Esophagus squamous epithelium (tissue), 5 donors: ENCODE results near the gene LEF1. TPM values are rescaled to one million over a fixed set of nuclear protein-coding genes. Genes with fewer than 3 reads are reported as not detected.

Experiments
- DNase-seq: peaks from one replicate; lab custom pipeline; 2025; lab: John Stamatoyannopoulos, UW
- H3K27ac ChIP-seq, 4 donors: fragments of 200-600 bp; sonication (generic); one replicate each; pipeline ENCODE4 v1.5.1; 2016 to 2019; ENCODE audit warnings: mild to moderate bottlenecking in 1 of 4
- H3K27me3 ChIP-seq, 4 donors: fragments of 200-600 bp; sonication (generic); 1 replicate in 3 of 4; 2 replicates in 1 of 4; pipeline versions ENCODE4 v1.5.1 to v1.6.0; 2017 to 2021; ENCODE audit warnings: antibody characterized with exemption in 1 of 4
- H3K36me3 ChIP-seq, 3 donors: fragments of 200-600 bp; sonication (generic); one replicate each; pipeline ENCODE4 v1.5.1; 2016 to 2019
- H3K4me1 ChIP-seq, 3 donors: fragments of 200-600 bp; sonication (generic); one replicate each; pipeline ENCODE4 v1.5.1; 2017 to 2019
- H3K4me3 ChIP-seq, 4 donors: fragments of 200-600 bp; sonication (generic); 1 replicate in 3 of 4; 2 replicates in 1 of 4; pipeline ENCODE4 v1.5.1; 2016 to 2019; ENCODE audit warnings: mild to moderate bottlenecking in 2 of 4, moderate library complexity in 1 of 4
- H3K9me3 ChIP-seq, 3 donors: fragments of 200-600 bp; sonication (generic); one replicate each; pipeline ENCODE4 v1.5.1; 2016 to 2019
- CTCF ChIP-seq, 6 experiments: fragments of 450-650 bp in 4 of 6; fragments of 200-600 bp in 2 of 6; sonication (generic) in 2 of 6; IDR thresholded peaks; one replicate each; pipeline ENCODE4 v1.5.1; 2016 to 2019; ENCODE audit warnings: antibody characterized with exemption in 6 of 6, mild to moderate bottlenecking in 4 of 6, moderate library complexity in 4 of 6
- POLR2A ChIP-seq, 4 donors: fragments of 450-650 bp; IDR thresholded peaks; one replicate each; pipeline ENCODE4 v1.6.1; 2017; ENCODE audit warnings: antibody characterized with exemption in 4 of 4, mild to moderate bottlenecking in 4 of 4, moderate library complexity in 3 of 4
- WGBS, 2 donors: methylation state at CpG; one replicate each; pipeline ENCODE4 v1.1.5; 2018; 5-methylcytosine and 5-hydroxymethylcytosine counted together
- intact Hi-C: fragments of 100-400 bp; cut with DNase I; formaldehyde crosslinking; loops from one replicate; pipeline ENCODE4 v1.15.0; 2022
- total RNA-seq, 4 donors: library from RNA; depleted of rRNA; stranded (reverse); fragments of >200 nt; gene quantifications; one replicate each; pipeline ENCODE4 v1.1.0, GENCODE V29; 2016
- donor health status: DM: yes; HTN: yes; CAD: no.

LEF1 gene
- total RNA-seq, 4 donors from 2014 or later = 8.0 to 13.9 (median 10.1) TPM

DNA sequence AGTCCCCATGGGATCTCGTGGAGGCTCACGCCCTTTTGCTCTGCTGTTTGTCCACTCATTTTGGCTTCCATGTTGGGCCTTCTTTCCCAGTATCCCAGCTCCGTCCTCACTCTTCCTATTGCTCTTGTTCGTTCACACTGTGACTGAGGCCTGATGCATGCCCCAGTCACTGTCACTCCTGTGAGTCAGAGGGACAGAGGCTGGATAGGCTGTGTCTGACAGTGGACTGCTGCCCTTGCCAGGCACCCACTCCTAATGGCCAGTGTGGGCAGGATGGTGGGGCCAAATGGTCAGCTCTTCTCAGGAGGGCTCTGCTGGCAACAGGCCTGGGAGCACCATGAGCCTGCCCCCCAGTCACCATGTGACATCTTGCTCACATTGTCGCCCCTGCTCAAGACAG, 139.0 kb downstream of the LEF1 start:
- H3K27ac ChIP-seq = no peak overlapping the region
- no peaks in the 10 kb centered on the region for H3K27me3 ChIP-seq
- no peaks in the 10 kb centered on the region for H3K9me3 ChIP-seq
- peaks cover 4 to 91% (median 5%) of the 10 kb centered on the region in 3 donors for H3K36me3 ChIP-seq
- no peak for TF ChIP-seq POLR2A (IDR thresholded peaks at IDR 0.05)
- no peak for TF ChIP-seq CTCF (IDR thresholded peaks at IDR 0.05)
- no peaks in the 10 kb centered on the region for H3K4me1 ChIP-seq
- intact Hi-C loops = no loop called here
- WGBS, 2 donors = 83 to 88% methylated on average over 5 of the region's 5 CpGs
- no peak overlapping the region for H3K4me3 ChIP-seq
- DNase-seq = no peak

DNA sequence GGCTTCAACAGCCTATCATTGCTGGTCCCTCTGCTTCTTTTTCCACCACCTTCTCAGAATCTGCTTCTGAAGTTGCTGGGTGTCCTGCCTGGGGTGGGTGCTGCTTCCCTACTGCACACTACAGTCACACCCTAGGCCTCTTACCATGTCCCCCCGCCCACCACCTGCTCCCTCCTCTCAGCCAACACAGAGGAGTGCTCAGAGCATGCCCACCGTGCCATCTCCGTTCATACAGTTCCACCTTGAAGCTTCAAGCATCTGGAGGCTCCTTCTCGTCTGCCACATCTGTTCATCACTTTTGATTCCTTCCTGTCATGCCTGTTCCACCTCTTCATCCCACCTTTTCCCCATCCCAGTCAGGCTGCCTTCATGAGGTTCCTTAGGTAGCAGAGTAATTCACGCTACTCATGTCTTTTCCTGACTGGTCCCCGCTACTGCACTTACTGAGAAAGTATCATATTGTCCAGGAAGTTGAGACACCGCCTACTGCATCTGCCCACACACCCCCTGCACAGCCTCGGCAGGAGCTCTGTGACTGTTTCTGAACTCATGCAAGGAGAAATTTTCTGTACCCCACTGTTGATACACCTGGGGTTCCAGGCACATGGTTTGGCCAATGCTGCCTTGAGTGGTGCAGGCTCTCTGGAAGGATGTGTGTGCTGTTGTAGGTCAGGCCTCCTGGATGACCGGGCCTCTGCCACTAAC, 139.6 kb downstream of the LEF1 start:
- DNase-seq = no peak
- intact Hi-C loops = no loop called here
- H3K27ac ChIP-seq = no peak overlapping the region
- H3K4me3 ChIP-seq = no peak overlapping the region
- H3K9me3 ChIP-seq = no peaks in the 10 kb centered on the region
- no peak for TF ChIP-seq CTCF (IDR thresholded peaks at IDR 0.05)
- no peak for TF ChIP-seq POLR2A (IDR thresholded peaks at IDR 0.05)
- H3K27me3 ChIP-seq = no peaks in the 10 kb centered on the region
- WGBS, 2 donors = 80 to 83% methylated on average over 8 to 9 of the region's 9 CpGs
- no peaks in the 10 kb centered on the region for H3K4me1 ChIP-seq
- peaks cover 4 to 91% (median 5%) of the 10 kb centered on the region in 3 donors for H3K36me3 ChIP-seq

DNA sequence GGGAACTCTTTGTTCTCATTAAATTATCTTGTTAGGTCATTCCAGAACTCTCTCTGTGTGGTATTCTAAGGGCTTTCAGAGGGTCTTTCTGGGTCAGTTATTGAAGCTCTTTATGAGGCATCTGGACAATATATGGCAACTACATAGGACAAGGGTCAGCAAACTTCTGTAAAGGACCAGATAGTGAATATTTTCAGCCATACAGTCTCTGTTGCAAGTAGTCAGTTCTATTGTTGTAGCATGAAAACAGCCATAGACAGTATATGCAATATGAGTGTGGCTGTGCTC, 143.9 kb downstream of the LEF1 start:
- TF ChIP-seq POLR2A (IDR thresholded peaks at IDR 0.05) (no peak), CTCF (IDR thresholded peaks at IDR 0.05) (no peak)
- no peak overlapping the region for H3K27ac ChIP-seq
- H3K9me3 ChIP-seq = no peaks in the 10 kb centered on the region
- no peaks in the 10 kb centered on the region for H3K4me1 ChIP-seq
- H3K27me3 ChIP-seq = no peaks in the 10 kb centered on the region
- intact Hi-C loops = no loop called here
- H3K36me3 ChIP-seq = peaks cover 4 to 99% (median 5%) of the 10 kb centered on the region in 3 donors
- no peak overlapping the region for H3K4me3 ChIP-seq
- DNase-seq = no peak

GRCh38 chr4:108024085-108024877, 144.5 kb downstream of the LEF1 start:
- H3K9me3 ChIP-seq = no peaks in the 10 kb centered on the region
- DNase-seq = no peak
- H3K36me3 ChIP-seq = peaks cover 4 to 99% (median 5%) of the 10 kb centered on the region in 3 donors
- TF ChIP-seq CTCF (IDR thresholded peaks at IDR 0.05) = no peak
- no peak for TF ChIP-seq POLR2A (IDR thresholded peaks at IDR 0.05)
- H3K4me3 ChIP-seq = no peak overlapping the region
- H3K4me1 ChIP-seq = no peaks in the 10 kb centered on the region
- intact Hi-C loops = no loop called here
- WGBS, 2 donors = 83 to 86% methylated on average over 5 of the region's 5 CpGs
- no peaks in the 10 kb centered on the region for H3K27me3 ChIP-seq
- no peak overlapping the region for H3K27ac ChIP-seq

DNA sequence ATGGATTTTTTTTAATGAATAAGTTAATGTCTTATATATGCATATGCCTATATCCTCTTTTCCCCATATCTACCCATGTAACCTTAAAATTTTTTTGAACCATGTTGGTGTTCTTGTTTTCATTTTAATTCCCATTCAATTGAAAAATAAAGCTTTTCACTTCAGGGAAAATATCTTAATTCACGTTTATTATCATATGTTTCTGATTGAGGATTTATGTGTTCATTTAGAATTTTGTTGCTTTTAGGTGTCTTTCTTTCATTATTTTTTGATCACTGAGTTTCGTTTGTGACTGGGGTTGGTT, 149.9 kb downstream of the LEF1 start:
- DNase-seq = no peak
- Histone ChIP-seq H3K27me3 (no peaks in the 10 kb centered on the region), H3K9me3 (no peaks in the 10 kb centered on the region), H3K4me3 (no peak overlapping the region), H3K36me3 (peaks cover 0 to 88% (median 9%) of the 10 kb centered on the region in 3 donors), H3K4me1 (no peaks in the 10 kb centered on the region), H3K27ac (no peak overlapping the region)
- intact Hi-C loops = loop anchor here (5.0 kb wide), 1 partner anchor 553 kb away; no protein-coding TSS in a partner anchor
- WGBS, 2 donors = 44 to 46% methylated on average over 2 of the region's 2 CpGs
- TF ChIP-seq CTCF (IDR thresholded peaks at IDR 0.05) (no peak), POLR2A (IDR thresholded peaks at IDR 0.05) (no peak)
